ENCODE results near the gene ZNF3.

DNA sequence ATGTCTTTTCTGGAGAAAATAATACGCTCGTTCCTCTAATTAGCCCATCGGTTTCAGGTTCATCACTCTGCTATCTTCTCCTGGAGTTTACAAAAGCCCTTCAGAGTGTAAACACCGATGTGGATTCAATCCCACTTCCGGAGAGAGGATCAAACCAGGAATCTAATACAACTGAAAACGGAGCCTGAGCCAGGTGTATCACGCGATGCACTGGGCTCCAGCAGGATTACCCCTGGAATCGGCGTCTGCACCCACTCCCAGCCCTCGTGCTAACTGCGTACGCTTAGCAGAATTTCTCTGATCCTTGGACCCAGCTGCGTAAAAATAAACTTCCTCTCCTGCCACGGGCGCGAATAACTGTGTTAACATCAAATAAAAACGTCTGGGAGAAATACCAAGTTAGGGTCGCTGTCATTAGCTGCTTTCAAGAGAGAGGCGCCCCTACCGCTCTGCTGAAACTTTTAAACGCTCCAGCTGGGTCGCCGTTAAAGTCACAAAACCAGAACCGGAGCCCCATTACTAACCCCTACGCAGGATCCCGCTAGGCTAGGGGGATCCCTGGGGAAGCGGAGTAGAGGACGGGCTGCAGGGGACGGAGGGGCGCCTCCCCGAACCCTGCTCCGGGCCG, 502 bp downstream of the ZNF3 start:
- TF ChIP-seq, protein P1, sequence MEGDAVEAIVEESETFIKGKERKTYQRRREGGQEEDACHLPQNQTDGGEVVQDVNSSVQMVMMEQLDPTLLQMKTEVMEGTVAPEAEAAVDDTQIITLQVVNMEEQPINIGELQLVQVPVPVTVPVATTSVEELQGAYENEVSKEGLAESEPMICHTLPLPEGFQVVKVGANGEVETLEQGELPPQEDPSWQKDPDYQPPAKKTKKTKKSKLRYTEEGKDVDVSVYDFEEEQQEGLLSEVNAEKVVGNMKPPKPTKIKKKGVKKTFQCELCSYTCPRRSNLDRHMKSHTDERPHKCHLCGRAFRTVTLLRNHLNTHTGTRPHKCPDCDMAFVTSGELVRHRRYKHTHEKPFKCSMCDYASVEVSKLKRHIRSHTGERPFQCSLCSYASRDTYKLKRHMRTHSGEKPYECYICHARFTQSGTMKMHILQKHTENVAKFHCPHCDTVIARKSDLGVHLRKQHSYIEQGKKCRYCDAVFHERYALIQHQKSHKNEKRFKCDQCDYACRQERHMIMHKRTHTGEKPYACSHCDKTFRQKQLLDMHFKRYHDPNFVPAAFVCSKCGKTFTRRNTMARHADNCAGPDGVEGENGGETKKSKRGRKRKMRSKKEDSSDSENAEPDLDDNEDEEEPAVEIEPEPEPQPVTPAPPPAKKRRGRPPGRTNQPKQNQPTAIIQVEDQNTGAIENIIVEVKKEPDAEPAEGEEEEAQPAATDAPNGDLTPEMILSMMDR (IDR thresholded peaks at IDR 0.05), result no peak
- TF ChIP-seq POLR2A (IDR thresholded peaks at IDR 0.05), result no peak
